Neural cell (in vitro differentiated cells): ENCODE results near the gene MAST4. TPM values are rescaled to one million over a fixed set of nuclear protein-coding genes. Genes with fewer than 3 reads are reported as not detected.

Experiments
- H2AFZ ChIP-seq: fragments of 200-600, 300-800 bp; sonication (generic), shearing (Covaris generic); 2 replicates; pipeline ENCODE4 v1.6.0; 2014; ENCODE audit warnings: low read depth, mild to moderate bottlenecking, antibody characterized with exemption, low read length, moderate library complexity
- H3F3A ChIP-seq: fragments of 200-600 bp; shearing (Covaris generic); 2 replicates; pipeline ENCODE4 v1.6.1; 2016; ENCODE audit warnings: mild to moderate bottlenecking, moderate library complexity, mixed read lengths, antibody characterized with exemption, low read length; ENCODE audit not compliant: insufficient read depth, poor library complexity, severe bottlenecking
- H3K27ac ChIP-seq: fragments of 200-600, 300-800 bp; sonication (generic), shearing (Covaris generic); 2 replicates; pipeline ENCODE4 v1.5.1; 2014; ENCODE audit warnings: mild to moderate bottlenecking, low read length, moderate library complexity
- H3K27me3 ChIP-seq: fragments of 300-800, 200-600 bp; sonication (generic), shearing (Covaris generic); 2 replicates; pipeline ENCODE4 v1.6.0; 2014; ENCODE audit warnings: mild to moderate bottlenecking, low read depth, low read length, moderate library complexity; ENCODE audit not compliant: insufficient read depth
- H3K36me3 ChIP-seq: fragments of 300-800, 200-600 bp; sonication (generic), shearing (Covaris generic); 2 replicates; pipeline ENCODE4 v1.5.1; 2014; ENCODE audit warnings: mild to moderate bottlenecking, antibody characterized with exemption, low read length, moderate library complexity; ENCODE audit not compliant: insufficient read depth
- H3K4me2 ChIP-seq: fragments of 300-800, 200-600 bp; sonication (generic), shearing (Covaris generic); 2 replicates; pipeline ENCODE4 v1.6.0; 2014; ENCODE audit warnings: mild to moderate bottlenecking, low read length
- H3K4me3 ChIP-seq: fragments of 300-800, 200-600 bp; sonication (generic), shearing (Covaris generic); 2 replicates; pipeline ENCODE4 v1.5.1; 2014; ENCODE audit warnings: mild to moderate bottlenecking, low read length, moderate library complexity
- H3K79me2 ChIP-seq: fragments of 200-600 bp; shearing (Covaris generic); replicated peaks from 2 replicates; pipeline ENCODE4 v1.6.0; 2014; ENCODE audit warnings: mild to moderate bottlenecking, low read length, moderate library complexity; ENCODE audit not compliant: insufficient read depth
- H3K9ac ChIP-seq: fragments of 300-800, 200-600 bp; sonication (generic), shearing (Covaris generic); 2 replicates; pipeline ENCODE4 v1.6.1; 2016; ENCODE audit warnings: mild to moderate bottlenecking, low read length, mixed read lengths
- H3K9me2 ChIP-seq: fragments of 200-600 bp; shearing (Covaris generic); 2 replicates; pipeline ENCODE4 v1.6.1; 2016; ENCODE audit warnings: mild to moderate bottlenecking, low read length, mixed read lengths; ENCODE audit not compliant: insufficient read depth
- H3K9me3 ChIP-seq: fragments of 200-600, 300-800 bp; sonication (generic), shearing (Covaris generic); 2 replicates; pipeline ENCODE4 v1.6.1; 2016; ENCODE audit warnings: mild to moderate bottlenecking, mixed run types, low read length, moderate library complexity, mixed read lengths
- H4K20me1 ChIP-seq: fragments of 200-600 bp; shearing (Covaris generic); 2 replicates; pipeline ENCODE4 v1.6.1; 2016; ENCODE audit warnings: mild to moderate bottlenecking, mixed run types; ENCODE audit not compliant: insufficient read depth
- EP300 ChIP-seq: fragments of 450-650 bp; conservative IDR thresholded peaks from 2 replicates; pipeline ENCODE4 v1.6.1; 2014; ENCODE audit warnings: antibody characterized with exemption, mild to moderate bottlenecking, moderate library complexity; ENCODE audit not compliant: poor library complexity, severe bottlenecking
- EZH2 ChIP-seq: fragments of 200-600, 300-800 bp; shearing (Covaris generic), sonication (generic); IDR thresholded peaks from 2 replicates; pipeline ENCODE4 v1.6.1; 2014; ENCODE audit warnings: antibody characterized with exemption, low read length, borderline replicate concordance, mild to moderate bottlenecking; ENCODE audit not compliant: insufficient read depth, poor library complexity, severe bottlenecking
- MXI1 ChIP-seq: fragments of 450-650 bp; conservative IDR thresholded peaks from 2 replicates; pipeline ENCODE4 v1.6.1; 2014; ENCODE audit warnings: antibody characterized with exemption, mild to moderate bottlenecking; ENCODE audit not compliant: poor library complexity, severe bottlenecking
- POLR2AphosphoS5 ChIP-seq: IDR thresholded peaks from 2 replicates; pipeline ENCODE4 v1.6.1; 2012
- RAD21 ChIP-seq: fragments of 450-650 bp; conservative IDR thresholded peaks from 2 replicates; pipeline ENCODE4 v1.6.1; 2014; ENCODE audit warnings: antibody characterized with exemption, mild to moderate bottlenecking, moderate library complexity
- SMC3 ChIP-seq: fragments of 450-650 bp; conservative IDR thresholded peaks from 2 replicates; pipeline ENCODE4 v1.6.1; 2014; ENCODE audit warnings: antibody characterized with exemption, mild to moderate bottlenecking, moderate library complexity; ENCODE audit not compliant: poor library complexity
- TAF1 ChIP-seq: IDR thresholded peaks from 2 replicates; pipeline ENCODE4 v1.6.1; 2012; ENCODE audit warnings: low read depth
- polyA plus RNA-seq: library from polyadenylated mRNA; depleted of rRNA; stranded (reverse); fragments of >200 nt; gene quantifications from 2 replicates; pipeline ENCODE4 v1.2.3, GENCODE V29; 2014
- TF ChIP-seq, protein P1 (sequence below): fragments of 450-650 bp; IDR thresholded peaks from 2 replicates; pipeline ENCODE4 v1.5.1; 2014; ENCODE audit warnings: antibody characterized with exemption, mild to moderate bottlenecking, moderate library complexity; ENCODE audit not compliant: poor library complexity, severe bottlenecking
- TF ChIP-seq, protein P2 (sequence below): IDR thresholded peaks from 2 replicates; pipeline ENCODE4 v1.6.1; 2012; ENCODE audit warnings: borderline replicate concordance

The MAST4 gene
- polyA plus RNA-seq, 1 donor from 2014 or later = 2.3 TPM

DNA sequence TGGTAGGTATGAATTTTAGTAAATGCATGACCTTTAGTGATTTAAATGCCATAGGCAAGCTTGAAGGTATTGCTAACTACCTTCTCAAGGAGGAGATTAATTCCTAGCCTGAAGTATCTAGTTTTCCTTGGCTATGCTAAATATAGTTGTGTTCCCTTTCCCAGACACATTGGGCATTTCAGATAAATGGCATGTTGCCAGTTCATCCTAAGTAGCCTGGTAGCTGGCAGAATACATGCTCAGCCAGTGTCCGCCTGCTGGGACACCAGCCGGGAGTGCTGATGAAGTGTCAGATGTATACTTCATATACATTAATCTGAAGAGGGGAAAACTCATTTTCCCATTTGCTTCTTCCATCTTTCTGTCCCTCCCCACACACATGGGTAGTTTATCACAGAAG, 196.9 kb downstream of the MAST4 start:
- no peak overlapping the region for H3K9ac ChIP-seq
- no peak overlapping the region for H3K4me3 ChIP-seq
- H4K20me1 ChIP-seq = no peaks in the 10 kb centered on the region
- H3K27ac ChIP-seq = no peak overlapping the region
- H2AFZ ChIP-seq = no peak overlapping the region
- H3K9me3 ChIP-seq = no peaks in the 10 kb centered on the region
- no peaks in the 10 kb centered on the region for H3F3A ChIP-seq
- TF ChIP-seq SMC3 (no peak), EZH2 (no peak), EP300 (no peak), RAD21 (no peak), TAF1 (no peak), POLR2AphosphoS5 (no peak), MXI1 (no peak)
- TF ChIP-seq, protein P1, sequence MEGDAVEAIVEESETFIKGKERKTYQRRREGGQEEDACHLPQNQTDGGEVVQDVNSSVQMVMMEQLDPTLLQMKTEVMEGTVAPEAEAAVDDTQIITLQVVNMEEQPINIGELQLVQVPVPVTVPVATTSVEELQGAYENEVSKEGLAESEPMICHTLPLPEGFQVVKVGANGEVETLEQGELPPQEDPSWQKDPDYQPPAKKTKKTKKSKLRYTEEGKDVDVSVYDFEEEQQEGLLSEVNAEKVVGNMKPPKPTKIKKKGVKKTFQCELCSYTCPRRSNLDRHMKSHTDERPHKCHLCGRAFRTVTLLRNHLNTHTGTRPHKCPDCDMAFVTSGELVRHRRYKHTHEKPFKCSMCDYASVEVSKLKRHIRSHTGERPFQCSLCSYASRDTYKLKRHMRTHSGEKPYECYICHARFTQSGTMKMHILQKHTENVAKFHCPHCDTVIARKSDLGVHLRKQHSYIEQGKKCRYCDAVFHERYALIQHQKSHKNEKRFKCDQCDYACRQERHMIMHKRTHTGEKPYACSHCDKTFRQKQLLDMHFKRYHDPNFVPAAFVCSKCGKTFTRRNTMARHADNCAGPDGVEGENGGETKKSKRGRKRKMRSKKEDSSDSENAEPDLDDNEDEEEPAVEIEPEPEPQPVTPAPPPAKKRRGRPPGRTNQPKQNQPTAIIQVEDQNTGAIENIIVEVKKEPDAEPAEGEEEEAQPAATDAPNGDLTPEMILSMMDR = no peak
- TF ChIP-seq, protein P2, sequence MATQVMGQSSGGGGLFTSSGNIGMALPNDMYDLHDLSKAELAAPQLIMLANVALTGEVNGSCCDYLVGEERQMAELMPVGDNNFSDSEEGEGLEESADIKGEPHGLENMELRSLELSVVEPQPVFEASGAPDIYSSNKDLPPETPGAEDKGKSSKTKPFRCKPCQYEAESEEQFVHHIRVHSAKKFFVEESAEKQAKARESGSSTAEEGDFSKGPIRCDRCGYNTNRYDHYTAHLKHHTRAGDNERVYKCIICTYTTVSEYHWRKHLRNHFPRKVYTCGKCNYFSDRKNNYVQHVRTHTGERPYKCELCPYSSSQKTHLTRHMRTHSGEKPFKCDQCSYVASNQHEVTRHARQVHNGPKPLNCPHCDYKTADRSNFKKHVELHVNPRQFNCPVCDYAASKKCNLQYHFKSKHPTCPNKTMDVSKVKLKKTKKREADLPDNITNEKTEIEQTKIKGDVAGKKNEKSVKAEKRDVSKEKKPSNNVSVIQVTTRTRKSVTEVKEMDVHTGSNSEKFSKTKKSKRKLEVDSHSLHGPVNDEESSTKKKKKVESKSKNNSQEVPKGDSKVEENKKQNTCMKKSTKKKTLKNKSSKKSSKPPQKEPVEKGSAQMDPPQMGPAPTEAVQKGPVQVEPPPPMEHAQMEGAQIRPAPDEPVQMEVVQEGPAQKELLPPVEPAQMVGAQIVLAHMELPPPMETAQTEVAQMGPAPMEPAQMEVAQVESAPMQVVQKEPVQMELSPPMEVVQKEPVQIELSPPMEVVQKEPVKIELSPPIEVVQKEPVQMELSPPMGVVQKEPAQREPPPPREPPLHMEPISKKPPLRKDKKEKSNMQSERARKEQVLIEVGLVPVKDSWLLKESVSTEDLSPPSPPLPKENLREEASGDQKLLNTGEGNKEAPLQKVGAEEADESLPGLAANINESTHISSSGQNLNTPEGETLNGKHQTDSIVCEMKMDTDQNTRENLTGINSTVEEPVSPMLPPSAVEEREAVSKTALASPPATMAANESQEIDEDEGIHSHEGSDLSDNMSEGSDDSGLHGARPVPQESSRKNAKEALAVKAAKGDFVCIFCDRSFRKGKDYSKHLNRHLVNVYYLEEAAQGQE = no peak
- no peaks in the 10 kb centered on the region for H3K36me3 ChIP-seq
- H3K27me3 ChIP-seq = no peaks in the 10 kb centered on the region
- H3K79me2 ChIP-seq = no peaks in the 10 kb centered on the region
- H3K4me2 ChIP-seq = no peak overlapping the region
- no peaks in the 10 kb centered on the region for H3K9me2 ChIP-seq

DNA sequence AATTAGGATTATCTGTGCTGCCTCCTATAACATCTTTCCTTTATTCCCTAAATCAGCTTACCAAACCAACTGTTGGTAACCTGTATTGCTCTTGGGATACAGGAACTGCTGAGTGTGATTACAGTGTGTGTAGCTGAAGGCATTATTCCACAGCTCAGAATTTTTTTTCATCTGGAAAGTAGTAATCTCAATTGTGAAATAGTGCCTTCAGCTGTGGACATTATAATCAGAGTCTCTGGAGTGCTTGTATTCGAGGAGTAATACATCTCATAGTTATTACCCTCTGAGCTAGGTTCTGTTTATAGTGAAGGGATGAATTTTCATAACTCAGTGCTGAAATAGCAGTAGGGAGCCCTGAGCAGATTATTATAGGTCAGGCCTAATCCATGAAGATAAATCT, 199.5 kb downstream of the MAST4 start:
- no peaks in the 10 kb centered on the region for H3K36me3 ChIP-seq

More for the DNA sequence above, 199.5 kb downstream of the MAST4 start:
- TF ChIP-seq, protein P1 = no peak
- peak; percentile 82 for TF ChIP-seq POLR2AphosphoS5
- H3K4me3 ChIP-seq = no peak overlapping the region
- H2AFZ ChIP-seq = no peak overlapping the region
- no peak overlapping the region for H3K4me2 ChIP-seq
- no peak overlapping the region for H3K9ac ChIP-seq
- H3K27me3 ChIP-seq = no peaks in the 10 kb centered on the region
- H3K9me2 ChIP-seq = no peaks in the 10 kb centered on the region
- no peaks in the 10 kb centered on the region for H3K79me2 ChIP-seq
- no peaks in the 10 kb centered on the region for H4K20me1 ChIP-seq
- no peak overlapping the region for H3K27ac ChIP-seq
- no peaks in the 10 kb centered on the region for H3F3A ChIP-seq
- H3K9me3 ChIP-seq = no peaks in the 10 kb centered on the region
